ENCODE results near the gene KIF6.
A peak's percentile ranks its signal among the peaks of the same experiment; 100 is the strongest.
"Not testable (repeated sequence)": the region's sequence is repeated elsewhere in the genome, so short reads cannot be mapped to it uniquely, and the experiment has no call there.

The KIF6 gene

DNA sequence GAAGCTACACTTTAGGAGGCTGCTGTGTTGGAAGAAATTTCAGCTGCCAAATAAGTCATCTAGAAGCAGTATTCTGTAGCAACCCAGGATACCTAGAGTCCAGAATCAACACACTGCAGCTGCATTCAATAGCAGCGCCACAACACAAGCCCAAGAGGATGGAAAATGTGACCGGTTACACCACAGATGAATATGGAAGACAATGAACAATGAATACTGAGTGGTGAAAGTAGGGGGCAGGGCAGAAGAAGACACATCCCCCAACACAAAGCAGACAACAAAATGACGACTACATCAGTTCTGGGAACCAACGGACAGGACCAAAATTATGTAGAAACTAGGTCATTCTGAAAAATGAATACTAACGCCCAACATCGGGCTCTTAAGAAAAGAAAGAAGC is 38.2 kb downstream of the KIF6 start:
- no peaks in the 10 kb centered on the region for H3K4me1 Mint-ChIP-seq
- ATAC-seq: no peak

DNA sequence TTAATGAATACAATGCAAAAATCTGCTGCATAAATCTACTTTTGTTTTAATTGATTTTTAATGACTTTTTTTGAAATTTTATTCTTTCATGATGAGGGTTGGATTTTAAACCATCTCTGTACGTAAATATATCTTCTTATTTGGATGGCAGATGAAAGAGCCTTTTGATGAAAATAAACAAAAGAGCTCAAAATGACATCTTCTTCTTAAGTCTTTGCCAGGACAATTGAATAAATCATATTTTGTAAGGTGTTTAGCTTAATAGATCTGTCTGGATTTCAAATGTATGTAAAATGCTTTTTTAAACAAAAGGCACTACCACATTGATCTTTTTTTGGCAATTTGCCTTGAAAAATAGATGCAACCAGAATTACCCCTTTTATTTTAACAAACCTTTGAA is 39.3 kb downstream of the KIF6 start:
- no peak for ATAC-seq
- Mint-ChIP-seq H3K4me1 (no peaks in the 10 kb centered on the region), H3K4me3 (no peak overlapping the region), H3K27me3 (peaks cover 29% of the 10 kb centered on the region), H3K27ac (no peak overlapping the region), H3K9me3 (no peaks in the 10 kb centered on the region)
- DNase-seq: no peak

More for the DNA sequence above, 38.2 kb downstream of the KIF6 start:
- Mint-ChIP-seq H3K9me3 (no peaks in the 10 kb centered on the region), H3K27me3 (peaks cover 36% of the 10 kb centered on the region), H3K4me3 (no peak overlapping the region), H3K27ac (no peak overlapping the region)
- no peak for DNase-seq

DNA sequence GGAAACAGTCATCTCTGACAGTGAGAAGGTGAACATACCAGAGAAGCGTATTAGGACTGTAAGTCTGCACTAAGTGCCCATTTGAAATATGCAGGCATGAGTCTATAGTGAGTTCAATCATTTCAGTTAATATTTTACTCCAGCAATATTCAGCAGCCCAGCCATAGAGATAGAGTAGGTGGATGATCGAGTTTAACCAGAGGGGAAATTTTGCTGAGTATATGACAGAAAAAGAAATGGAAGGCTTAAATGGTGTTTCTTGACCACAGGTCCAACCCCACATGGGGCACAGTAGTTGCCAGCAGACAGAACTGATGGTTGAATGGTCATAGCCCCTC is 39.8 kb downstream of the KIF6 start:
- H3K4me1 Mint-ChIP-seq: no peaks in the 10 kb centered on the region
- no peak overlapping the region for H3K4me3 Mint-ChIP-seq
- peaks cover 24% of the 10 kb centered on the region for H3K27me3 Mint-ChIP-seq
- DNase-seq (no peak), ATAC-seq (no peak)
- H3K9me3 Mint-ChIP-seq: no peaks in the 10 kb centered on the region
- no peak overlapping the region for H3K27ac Mint-ChIP-seq

DNA sequence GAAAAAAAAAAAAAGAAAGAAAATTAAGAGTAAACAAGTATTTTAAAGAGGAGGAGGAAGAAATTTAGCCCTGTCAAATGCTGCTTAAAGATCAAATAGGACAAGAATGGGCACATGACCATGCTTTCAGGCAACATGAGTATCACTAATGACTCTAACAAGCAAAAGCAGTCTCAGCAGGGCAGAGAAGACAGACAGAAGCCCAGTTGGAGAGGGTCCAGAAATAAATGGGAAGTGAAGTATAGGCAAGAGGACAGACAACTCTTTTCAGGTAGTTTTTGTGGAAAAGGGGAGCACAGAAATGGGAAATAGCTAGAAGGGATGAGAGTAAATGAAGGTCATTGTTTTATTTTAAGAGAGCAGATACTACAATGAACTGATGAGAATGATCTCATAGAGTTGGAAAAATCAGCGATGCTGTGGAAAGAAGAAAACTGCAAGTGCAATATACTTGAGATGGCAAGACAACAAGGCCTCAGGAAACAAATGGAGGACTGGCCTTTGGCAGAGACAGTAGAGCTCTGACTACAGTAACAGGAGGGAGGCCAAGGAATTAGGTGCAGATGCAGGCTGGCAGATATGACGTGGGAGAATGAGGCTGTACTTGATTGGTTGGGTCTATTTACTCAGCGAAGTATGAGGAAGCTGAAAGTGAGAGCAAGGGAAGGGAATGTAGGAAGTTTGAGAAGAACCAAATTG is 40.3 kb downstream of the KIF6 start:
- Mint-ChIP-seq H3K4me1 (no peaks in the 10 kb centered on the region), H3K27me3 (peaks cover 19% of the 10 kb centered on the region), H3K9me3 (no peaks in the 10 kb centered on the region), H3K4me3 (no peak overlapping the region), H3K27ac (peak overlapping the region in 1 of 2 donors; percentile 35)
- no peak for ATAC-seq
- DNase-seq: no peak

DNA sequence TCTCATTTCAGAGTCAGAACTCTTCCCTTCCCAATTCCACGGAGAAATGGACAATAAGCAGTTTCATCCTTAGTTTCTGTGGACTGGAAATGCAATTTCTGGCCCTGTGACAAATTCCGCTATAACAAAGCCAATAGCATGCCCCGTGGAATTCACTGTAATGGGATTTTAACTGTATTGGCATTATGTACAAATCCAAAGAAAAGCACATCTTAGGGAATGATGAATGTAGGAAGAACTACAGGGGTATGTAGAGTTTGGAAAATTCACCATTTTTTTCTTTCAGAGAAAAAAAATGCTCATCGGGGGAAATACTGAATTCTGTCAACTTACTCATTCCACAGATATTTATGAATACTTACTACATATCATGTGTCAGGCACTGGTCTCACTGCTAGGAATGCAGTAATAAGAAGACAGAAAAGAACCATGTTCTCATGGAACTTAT is 43.5 kb downstream of the KIF6 start:
- H3K4me1 Mint-ChIP-seq: no peaks in the 10 kb centered on the region
- ATAC-seq (no peak), DNase-seq (no peak)
- no peaks in the 10 kb centered on the region for H3K9me3 Mint-ChIP-seq
- H3K4me3 Mint-ChIP-seq: no peak overlapping the region
- H3K27ac Mint-ChIP-seq: no peak overlapping the region
- peaks cover 10% of the 10 kb centered on the region for H3K27me3 Mint-ChIP-seq

DNA sequence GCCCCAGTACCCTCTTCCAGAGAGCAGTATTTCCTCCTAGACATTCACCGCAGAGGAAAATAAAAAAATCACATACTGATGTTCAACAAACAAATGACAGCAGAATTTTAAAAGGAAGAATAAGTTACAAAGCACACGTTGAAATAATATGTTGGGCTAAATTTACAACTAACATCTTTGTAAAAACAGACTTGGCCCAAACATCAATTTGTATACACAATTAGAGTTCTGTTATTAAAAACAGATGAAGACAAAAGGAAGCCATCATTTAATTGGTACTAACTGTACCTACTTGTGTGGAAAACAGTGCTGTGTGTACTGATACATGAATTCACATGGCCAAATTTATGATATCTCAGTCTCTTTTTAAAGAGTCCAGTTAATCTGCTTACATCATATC is 46.3 kb downstream of the KIF6 start:
- ATAC-seq: no peak
- no peak overlapping the region for H3K27ac Mint-ChIP-seq
- H3K4me3 Mint-ChIP-seq: no peak overlapping the region
- DNase-seq: no peak
- H3K9me3 Mint-ChIP-seq: peaks cover 0 to 4% of the 10 kb centered on the region in 2 donors
- H3K4me1 Mint-ChIP-seq: no peaks in the 10 kb centered on the region
- peaks cover 23% of the 10 kb centered on the region for H3K27me3 Mint-ChIP-seq

DNA sequence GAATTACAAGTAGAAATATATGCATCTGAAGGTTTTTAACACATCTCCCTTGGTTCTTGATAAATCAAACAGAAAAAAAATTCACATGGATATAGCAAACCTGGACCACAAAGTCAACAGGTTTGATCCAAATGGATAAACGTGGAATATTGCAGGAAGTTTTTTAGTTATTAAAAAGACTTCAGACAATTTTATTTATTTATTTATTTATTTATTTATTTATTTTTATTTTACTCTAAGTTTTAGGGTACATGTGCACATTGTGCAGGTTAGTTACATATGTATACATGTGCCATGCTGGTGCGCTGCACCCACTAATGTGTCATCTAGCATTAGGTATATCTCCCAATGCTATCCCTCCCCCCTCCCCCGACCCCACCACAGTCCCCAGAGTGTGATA is 47.9 kb downstream of the KIF6 start:
- peaks cover 21% of the 10 kb centered on the region for H3K27me3 Mint-ChIP-seq
- not testable (repeated sequence) for DNase-seq, H3K9me3 Mint-ChIP-seq, H3K27ac Mint-ChIP-seq, H3K4me3 Mint-ChIP-seq, ATAC-seq, H3K4me1 Mint-ChIP-seq

DNA sequence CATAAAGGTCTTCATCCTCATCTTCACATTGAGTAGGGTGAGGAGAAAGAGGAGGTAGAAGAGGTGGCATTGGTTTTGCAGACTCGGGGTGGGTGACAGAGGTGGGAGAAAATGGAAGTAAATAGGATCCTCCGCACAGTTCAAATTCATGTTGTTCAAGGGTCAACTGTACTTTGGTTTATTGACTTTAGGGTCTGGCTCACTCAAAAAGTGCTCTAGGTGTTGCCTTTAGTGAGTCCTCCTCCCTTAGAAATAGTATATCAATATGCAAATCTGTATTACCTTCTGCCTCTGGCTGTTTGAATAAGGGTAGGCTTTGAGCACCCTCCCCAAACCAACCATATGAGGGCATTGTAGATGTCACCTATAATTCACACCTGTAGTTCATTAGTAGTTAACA is 54.7 kb downstream of the KIF6 start:
- H3K27ac Mint-ChIP-seq: no peak overlapping the region
- peaks cover 50% of the 10 kb centered on the region for H3K27me3 Mint-ChIP-seq
- ATAC-seq (no peak), DNase-seq (no peak)
- H3K9me3 Mint-ChIP-seq: peaks cover 0 to 4% of the 10 kb centered on the region in 2 donors
- no peak overlapping the region for H3K4me3 Mint-ChIP-seq
- H3K4me1 Mint-ChIP-seq: no peaks in the 10 kb centered on the region

DNA sequence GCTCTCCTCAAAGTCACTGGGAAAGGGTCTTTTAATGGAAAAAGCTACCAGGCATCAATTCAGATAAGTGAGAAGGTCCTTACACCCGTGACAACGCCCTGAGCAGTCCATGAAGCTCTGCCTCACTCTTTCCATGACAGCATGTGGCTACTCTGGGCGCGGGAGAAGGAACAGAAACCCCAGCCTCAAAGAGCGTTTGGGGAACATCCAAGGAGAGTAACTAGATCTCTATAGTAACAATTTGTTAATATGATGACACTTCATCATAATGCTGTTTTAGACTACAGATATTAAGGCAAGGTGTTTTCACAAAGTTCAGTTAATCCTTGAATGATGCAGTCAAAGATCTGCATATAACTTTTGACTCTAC is 55.2 kb downstream of the KIF6 start:
- DNase-seq: no peak
- Mint-ChIP-seq H3K27ac (no peak overlapping the region), H3K4me1 (no peaks in the 10 kb centered on the region), H3K9me3 (no peaks in the 10 kb centered on the region), H3K4me3 (no peak overlapping the region), H3K27me3 (peaks cover 47% of the 10 kb centered on the region)
- ATAC-seq: no peak

DNA sequence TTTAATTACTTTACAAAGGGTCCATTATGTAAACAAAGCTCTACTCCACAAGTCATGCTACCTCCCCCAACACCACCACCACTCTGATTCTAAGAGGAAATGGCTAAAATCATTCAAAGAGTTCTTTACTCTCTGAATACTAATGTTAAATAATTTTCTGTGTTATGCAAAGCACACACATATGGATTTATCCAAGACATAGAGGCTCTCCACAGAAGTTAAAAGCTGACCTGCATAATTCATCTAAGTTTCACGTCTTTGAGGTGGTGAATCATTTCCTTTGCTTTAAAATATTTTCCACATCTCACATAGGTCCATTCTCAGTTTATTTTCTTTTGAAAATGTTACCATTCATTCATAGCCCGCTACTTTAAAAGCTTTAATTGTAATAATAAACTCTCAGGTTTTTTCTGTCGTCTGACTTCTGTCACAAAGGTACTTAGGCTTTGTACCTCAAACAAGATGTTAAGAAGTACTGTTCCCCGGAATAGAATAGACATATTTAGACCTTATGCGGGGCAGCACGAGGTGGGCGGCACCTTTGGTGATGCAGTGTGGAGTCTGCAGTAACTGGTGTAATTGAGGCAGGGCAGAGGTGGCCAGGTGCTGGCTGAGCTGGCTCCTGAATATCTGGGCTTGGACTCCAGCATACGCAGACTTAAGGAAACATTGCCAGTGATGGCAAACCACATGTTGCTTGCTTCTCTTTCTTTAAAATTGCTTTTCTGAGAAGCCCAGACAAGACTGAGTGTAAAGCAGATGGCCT is 55.8 kb downstream of the KIF6 start:
- DNase-seq: no peak
- ATAC-seq: no peak
- Mint-ChIP-seq H3K9me3 (no peaks in the 10 kb centered on the region), H3K4me3 (no peak overlapping the region), H3K27me3 (peaks cover 46% of the 10 kb centered on the region), H3K27ac (no peak overlapping the region), H3K4me1 (no peaks in the 10 kb centered on the region)

DNA sequence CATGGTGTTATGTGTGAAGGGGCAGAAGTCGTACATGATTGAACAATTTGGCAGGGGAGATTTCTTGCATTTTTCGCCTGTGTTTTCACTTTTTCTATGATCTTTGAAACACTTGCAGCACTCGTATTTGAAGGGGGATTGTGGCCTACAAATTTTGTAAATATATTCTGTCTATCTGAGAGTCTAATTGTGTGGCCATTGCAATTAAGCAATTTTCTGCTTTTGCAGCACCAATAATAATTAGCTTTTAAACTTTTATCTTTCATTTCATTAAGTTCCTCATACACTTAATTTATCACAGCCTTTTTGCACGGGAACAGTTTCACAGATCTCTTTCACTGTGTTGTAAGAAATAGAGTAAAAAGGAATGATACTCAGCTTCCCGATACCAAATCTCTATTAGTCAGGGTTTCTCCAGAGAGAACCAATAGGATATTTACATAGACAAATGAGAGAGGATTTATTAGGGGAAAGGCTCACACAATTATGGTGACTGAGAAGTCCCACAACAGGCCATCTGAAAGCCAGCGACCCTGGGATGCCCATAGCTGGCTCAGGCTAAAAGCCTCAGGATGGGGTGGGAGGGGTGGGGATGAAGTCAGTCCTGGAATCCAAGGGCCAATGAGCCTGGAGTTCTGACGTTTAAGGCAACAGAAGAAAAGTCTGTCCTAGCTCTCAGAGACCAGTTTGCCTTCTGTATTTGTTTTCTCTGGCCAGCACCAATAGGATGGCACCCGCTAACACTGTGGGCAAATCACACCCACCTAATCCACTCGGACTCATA is 58.3 kb downstream of the KIF6 start:
- no peaks in the 10 kb centered on the region for H3K4me1 Mint-ChIP-seq
- H3K27ac Mint-ChIP-seq: no peak overlapping the region
- no peak for ATAC-seq

DNA sequence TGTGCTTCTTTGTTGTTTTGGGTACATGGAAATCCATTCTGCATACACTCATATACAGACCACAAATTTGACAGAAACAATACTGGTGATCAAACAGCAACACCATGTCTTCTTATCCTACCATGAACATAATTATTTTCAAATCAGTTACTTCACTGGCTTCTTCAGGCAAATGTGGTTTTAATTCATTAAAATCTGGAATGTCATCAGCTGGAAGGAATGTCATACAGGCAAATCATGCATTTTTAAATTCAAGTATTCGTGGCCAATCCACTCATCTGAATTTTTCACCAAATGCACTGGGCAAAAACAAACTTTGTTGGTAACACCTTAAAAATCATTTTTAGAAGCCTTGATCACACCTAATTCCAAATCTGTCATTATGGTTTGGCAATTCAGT is 59.3 kb downstream of the KIF6 start:
- ATAC-seq (no peak), DNase-seq (no peak)
- Mint-ChIP-seq H3K9me3 (no peaks in the 10 kb centered on the region), H3K27ac (no peak overlapping the region), H3K27me3 (peaks cover 44% of the 10 kb centered on the region), H3K4me1 (no peaks in the 10 kb centered on the region), H3K4me3 (no peak overlapping the region)

More for the DNA sequence above, 58.3 kb downstream of the KIF6 start:
- H3K4me3 Mint-ChIP-seq: no peak overlapping the region
- peaks cover 52% of the 10 kb centered on the region for H3K27me3 Mint-ChIP-seq
- no peaks in the 10 kb centered on the region for H3K9me3 Mint-ChIP-seq
- DNase-seq: no peak

DNA sequence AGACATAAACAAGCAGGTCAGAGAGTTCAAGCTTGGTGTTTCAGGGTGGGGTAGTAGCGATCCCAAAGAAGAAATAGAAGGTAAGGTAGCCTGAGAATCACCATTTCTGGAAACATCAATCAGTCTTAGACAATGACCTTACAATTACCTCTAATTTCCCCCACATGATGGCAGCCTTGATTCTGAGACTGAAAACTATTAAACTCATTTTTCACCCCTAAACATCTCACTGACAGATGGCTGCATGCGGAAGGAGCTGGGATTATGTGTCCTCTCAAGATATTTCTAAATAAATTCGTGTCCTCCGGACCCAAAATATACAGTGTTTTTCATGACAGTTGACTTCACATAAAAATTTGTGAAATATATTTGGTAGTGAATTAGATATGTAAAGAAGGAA is 61.0 kb downstream of the KIF6 start:
- H3K4me1 Mint-ChIP-seq: no peaks in the 10 kb centered on the region

DNA sequence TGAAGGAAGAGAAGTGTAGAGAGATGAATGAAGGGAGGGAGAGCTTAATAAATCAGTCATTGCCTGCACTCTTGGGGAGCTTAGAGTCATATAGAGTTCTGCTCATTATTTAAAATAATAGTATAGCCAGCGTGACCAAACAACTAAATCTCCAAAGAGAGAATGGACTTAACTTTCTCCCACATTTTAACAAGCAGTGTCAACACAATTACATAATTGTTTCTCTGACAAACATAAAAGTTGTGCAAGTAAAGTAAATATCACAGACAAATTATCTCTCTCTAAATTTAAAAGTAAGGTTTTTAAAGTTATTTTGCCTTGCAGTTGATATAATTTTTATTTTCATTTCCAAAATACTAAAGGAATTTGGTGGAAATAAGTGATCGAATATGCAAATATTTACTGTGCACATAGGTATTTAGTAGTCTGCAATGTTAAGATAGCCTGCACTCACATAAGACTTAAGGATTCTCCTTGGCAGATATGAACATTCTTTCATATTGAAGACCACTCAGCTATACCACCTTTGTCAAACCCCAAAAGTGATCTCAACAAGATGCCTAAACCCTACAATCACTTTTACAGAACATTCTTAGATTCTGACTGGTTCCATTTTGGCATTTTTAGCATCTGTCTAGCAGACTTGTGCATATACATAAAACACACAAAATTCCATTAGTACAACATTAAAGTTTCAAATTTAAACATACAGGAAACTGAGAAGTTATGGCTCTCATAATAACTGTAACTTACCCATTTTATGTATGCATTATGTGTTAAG is 67.7 kb downstream of the KIF6 start:
- Mint-ChIP-seq H3K27me3 (peaks cover 2% of the 10 kb centered on the region), H3K9me3 (no peaks in the 10 kb centered on the region), H3K27ac (no peak overlapping the region), H3K4me3 (no peak overlapping the region), H3K4me1 (no peaks in the 10 kb centered on the region)
- no peak for DNase-seq
- no peak for ATAC-seq

More for the DNA sequence above, 61.0 kb downstream of the KIF6 start:
- H3K27ac Mint-ChIP-seq: peak overlapping the region in 1 of 2 donors; percentile 66
- DNase-seq: no peak
- peaks cover 38% of the 10 kb centered on the region for H3K27me3 Mint-ChIP-seq
- H3K4me3 Mint-ChIP-seq: no peak overlapping the region
- ATAC-seq: no peak
- no peaks in the 10 kb centered on the region for H3K9me3 Mint-ChIP-seq

DNA sequence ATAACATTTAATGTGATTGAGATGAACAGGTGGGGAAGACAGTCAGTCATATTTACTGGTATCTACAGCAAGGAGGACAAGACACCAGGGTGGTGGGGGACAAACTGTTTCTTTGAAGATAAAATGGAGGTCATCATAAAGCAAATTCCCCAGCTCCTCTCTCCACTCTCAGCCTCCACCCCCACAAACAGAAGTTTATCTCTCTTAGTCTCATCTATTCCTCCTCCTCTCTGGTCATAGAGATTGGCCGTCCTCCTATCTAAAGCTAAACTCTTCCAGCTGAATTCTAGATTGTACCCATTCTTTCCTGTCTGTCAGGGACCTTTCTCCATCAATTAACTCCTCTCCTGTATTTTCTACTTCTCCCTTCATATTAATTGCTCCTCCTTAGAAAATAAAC is 71.1 kb downstream of the KIF6 start:
- ATAC-seq: no peak
- H3K4me1 Mint-ChIP-seq: no peaks in the 10 kb centered on the region

More for the DNA sequence above, 71.1 kb downstream of the KIF6 start:
- no peak overlapping the region for H3K4me3 Mint-ChIP-seq
- H3K9me3 Mint-ChIP-seq: no peaks in the 10 kb centered on the region
- H3K27me3 Mint-ChIP-seq: peaks cover 14% of the 10 kb centered on the region
- DNase-seq: no peak
- H3K27ac Mint-ChIP-seq: no peak overlapping the region

Data from stimulated activated naive CD8-positive, alpha-beta T cell treated with anti-CD3 and anti-CD28 coated beads, Interleukin-15, amount 100 ng/mL, for 72 hours (primary cell).